CD4-positive, alpha-beta T cell treated with Interleukin-15 for 4 hours (primary cell): ENCODE data around the gene OTP.

Source experiments
- DNase-seq: peaks from one replicate; pipeline ENCODE4 v3.0.0-alpha.2; 2020; ENCODE audit warnings: low spot score

OTP gene

DNA sequence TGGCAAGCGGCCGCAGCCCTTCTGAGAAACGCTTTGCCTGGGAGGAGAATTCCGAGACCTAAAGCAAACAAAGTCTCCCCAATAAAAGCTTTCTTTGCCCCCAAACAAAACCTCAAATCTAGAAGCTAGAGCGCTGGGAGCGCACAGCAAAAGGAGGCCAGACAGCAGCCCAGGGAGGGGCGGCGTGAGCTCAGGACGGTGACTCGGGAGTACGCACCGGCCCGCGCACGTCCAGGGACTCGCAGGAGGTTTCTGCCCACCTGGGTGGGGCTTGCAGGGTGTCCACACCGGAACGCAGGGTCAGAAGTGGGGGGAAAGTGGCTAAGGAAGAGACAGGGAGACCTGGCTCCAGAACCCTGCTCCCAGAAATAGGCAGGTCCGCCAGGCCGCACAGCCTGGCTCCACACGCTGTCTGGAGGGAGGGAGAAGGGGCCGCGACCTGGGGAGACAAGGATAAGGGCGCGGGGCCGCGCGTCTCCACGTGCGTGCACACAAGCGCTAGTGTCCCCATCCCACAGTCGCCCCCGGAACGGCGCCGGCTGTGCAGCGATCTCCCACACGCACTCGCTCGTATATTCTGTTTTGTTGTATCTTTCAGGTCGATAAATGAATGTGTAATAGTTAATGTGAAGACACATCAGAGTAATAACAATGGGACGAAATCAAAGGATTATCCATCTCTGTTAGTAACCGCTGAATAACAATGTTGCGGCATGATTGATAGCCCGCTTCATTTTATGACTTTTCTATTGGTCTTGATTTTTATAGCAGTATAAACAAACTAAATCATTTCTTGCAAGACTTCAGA lies 2.3 kb upstream of the OTP start:
- no peak for DNase-seq

- no peak for DNase-seq
Observed at GRCh38 chr5:77638763-77639671, 504 bp upstream of the OTP start.

GRCh38 chr5:77637170-77637997 lies 1.1 kb downstream of the OTP start:
- DNase-seq = no peak

- no peak for DNase-seq
Observed at GRCh38 chr5:77636641-77637169, 1.8 kb downstream of the OTP start.

- no peak for DNase-seq
Observed at GRCh38 chr5:77635917-77636640, 2.4 kb downstream of the OTP start.

- no peak for DNase-seq
Observed at GRCh38 chr5:77635067-77635916, 3.2 kb downstream of the OTP start.

- no peak for DNase-seq
Observed at GRCh38 chr5:77633709-77634108, 4.8 kb downstream of the OTP start.

DNA sequence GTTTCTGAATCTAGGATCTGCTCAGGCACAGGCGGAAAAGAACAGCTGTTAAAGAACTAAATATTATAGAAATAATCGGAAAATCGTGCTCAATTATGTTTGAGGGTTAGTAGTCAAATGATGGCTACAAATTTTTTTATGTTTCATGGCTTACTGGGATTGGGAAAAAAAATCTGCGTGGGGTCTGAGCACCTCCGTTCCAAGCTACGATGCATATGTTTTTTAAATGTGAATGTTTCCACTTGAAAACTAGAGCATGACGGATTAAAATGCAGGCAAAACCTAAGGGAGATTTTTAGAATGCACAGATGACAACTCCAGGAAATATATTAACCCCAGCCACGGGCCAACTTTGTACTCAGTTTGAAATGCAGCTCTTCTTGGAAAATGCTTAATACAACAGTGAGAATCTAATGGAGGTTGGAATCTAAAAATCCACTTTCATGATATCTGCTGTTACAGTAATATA lies 5.3 kb downstream of the OTP start:
- no peak for DNase-seq

DNA sequence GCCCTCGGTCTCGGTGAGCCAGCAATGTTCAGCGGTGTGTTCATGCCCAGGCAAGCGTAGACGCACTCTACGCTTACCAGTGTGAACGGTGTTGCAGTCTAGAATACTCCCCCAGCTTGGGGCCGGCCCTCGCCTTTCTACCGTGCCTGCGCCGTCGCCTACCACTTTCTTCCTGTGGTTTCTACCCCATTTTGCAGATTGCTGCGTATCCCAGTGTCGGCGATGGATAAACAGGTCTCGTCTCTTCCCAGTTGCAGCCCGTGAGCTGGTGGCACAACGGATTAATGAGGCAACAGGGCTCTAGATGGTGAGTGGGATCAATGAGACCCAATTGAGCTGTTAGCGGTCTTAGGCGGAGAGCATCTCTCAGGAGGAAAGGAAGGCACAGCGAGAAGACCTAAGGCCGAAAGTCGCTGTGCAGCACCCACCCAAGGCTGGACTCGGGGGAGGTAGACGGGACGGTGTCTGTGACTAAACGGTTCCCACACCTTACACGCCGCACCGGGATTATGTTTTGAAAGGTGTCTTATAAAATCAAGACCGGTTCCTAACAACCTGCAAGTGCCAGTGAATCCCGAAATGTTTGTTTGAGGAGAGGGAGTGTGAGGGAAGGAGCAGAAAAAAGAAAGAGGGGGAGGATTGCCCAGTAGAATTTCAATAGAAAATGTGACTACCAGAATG lies 5.8 kb downstream of the OTP start:
- no peak for DNase-seq

DNA sequence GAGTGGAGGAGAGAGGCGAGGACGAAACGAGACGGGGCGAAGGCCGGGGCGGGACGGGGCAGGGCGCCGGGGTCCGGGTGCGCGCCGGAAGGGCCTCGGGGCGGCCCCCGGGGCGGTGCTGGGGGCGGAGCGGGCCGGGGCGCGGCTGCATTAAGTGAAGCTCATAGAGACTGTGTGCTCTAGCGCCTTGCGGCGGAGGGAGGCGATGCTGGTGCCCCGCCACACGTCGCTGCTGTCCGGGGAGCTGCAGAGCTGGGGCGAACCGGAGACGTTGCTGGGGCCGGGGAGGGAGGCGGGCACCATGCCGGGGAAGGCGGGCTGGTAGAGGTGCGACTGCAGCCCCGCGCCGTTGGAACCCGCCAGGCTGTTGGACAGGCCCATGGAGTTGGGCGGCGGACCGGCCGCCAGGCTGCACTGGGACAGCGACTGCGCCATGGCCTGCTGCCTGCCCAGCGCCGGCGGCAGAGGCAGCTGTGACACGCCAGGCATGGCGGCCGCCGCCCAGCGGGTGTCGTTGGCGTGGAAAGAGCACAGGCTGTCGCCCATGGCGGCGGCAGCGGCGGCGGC lies 8.3 kb downstream of the OTP start:
- peak; percentile 10 for DNase-seq

DNA sequence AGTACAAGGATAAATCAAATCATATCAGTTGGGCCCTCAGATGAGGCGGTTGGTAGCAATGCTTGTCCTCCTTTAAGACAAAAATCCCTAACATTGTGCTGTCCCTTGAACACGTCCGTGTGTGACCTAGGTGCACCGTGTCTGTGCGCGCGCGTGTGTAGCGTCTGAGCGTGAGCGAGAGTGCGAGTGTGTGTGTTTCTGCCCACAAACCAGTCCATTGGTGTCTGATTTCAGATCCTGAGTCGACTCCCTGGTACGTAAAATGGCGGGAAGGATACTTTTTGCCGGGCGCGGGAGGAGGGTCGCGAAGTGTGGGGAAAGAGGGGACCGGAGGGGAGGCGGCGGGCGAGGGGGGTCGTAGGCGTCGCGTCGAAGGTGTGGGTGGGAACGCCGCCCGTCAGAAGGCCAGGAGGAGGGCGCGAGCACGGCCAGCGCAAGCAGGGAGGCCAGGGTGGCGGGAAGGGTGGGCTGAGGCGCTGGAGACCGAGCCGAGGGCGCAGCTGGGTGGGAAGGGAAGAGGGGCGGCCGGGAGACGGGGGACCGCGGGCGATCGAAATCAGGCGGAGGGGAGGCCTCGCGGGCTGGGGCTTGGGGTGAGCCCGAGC lies 8.9 kb downstream of the OTP start:
- DNase-seq = no peak

DNA sequence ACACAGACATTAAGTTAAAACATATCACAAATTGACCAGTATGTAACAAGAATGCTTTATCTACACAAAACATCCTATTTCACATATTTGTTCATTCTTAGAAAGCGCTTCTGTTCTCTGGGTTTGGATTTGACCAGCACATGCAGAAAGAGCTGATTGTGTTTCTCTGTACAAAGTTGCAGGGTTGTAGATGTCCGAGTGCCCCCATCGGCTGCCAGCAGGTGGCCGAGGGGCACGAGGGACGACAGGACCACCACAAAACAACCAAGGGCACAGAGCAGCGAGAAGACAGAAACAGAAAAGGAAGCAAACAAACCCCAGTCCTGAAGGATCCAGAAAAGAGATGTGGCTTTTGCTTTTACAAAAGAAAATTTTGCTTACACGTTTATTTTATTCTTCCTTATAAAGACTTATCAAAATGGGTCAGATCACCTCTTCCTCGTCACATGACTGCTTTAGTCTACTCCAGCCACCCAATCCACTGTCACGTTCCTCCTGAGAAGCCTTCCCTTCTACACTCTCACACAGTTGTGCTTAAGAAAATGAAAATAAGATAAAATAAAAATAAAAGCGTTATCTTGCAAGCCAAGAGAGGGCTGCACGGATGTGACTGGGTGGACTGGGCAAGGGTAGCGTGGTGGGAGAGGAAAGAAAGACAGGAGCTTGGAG lies 9.5 kb downstream of the OTP start:
- no peak for DNase-seq

DNA sequence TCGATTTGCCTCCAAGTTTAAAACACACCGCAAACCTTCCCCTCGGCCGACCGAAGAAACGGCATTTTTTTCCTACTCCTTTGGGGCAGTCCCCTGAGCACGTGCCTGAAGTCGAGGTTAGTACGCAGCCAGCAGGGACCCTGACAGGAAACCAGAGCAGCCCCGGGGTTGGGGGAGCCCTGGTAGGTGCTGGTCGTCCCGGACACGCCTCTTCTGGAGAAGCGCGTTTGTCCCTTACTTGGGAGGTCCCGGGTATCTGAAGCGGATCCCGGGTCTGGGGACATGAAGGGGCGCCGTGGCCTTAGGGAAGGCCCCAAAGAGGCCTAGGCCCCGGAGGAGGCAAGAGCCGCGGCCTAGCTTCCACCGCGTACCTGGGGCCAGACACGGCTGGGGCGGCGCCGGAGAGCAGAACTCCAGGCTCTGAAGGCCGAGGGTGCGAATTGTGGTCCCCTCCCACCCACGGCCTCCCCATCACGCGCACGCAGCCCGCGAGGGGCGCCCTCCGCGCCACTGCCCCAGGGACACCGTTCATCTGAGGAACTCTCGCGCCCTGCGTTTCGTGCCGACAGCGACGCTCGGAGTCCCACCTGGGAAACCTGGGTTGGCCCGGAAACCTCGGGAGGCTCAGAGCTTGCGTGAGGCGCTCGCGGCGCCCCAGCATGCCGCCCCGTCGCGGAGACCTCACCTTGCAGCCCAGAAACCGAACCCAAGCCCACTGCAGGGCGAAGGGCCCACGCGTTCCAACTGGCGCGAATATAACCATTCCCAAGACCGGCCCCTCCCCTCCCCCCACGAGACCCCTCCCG lies 10.4 kb downstream of the OTP start:
- no peak for DNase-seq

DNA sequence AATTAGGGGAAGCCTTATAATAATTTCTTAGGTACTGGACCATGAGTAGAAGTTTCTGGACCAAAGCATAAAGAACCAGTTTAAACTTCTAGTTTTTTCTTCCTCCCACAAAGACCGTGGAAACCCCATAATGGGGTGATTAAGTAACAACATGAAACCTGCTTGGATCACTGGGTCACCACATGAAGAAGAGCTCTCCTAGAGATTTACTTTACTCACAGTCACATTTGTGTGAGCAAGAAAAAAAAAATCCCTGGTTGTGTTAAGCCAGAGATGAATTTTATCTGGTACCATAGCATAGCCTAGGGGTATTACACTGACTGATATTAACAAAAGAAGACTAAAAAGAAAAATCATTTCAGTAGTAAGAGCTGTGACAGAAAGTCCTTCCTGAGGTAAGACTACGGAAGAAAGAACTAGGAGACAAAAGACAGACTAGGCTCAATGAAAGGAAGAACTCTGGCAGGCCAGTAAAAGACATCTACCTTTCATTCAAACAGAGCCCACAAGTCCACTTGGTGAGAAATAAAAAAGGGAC lies 15.2 kb downstream of the OTP start:
- no peak for DNase-seq

GRCh38 chr5:77621440-77621839 lies 17.1 kb downstream of the OTP start:
- no peak for DNase-seq

DNA sequence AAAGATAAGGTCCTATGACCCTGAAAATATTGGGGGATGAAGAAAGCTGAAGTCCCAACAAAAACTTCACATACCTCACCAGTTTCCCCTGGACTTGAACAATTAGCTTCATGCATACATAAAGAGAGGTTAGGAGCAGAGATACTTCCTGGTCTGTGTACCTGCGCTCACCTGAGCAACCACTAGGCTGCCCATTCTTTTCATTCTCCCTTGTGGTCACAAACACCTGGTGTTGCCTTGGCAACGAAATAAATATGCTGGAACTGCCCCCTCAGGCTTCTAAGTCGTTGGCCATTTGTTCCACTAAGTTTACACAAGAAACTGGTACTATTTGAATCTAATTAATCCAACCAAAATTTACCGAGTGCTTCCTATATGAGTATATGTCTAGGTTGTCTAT lies 18.1 kb downstream of the OTP start:
- no peak for DNase-seq

DNA sequence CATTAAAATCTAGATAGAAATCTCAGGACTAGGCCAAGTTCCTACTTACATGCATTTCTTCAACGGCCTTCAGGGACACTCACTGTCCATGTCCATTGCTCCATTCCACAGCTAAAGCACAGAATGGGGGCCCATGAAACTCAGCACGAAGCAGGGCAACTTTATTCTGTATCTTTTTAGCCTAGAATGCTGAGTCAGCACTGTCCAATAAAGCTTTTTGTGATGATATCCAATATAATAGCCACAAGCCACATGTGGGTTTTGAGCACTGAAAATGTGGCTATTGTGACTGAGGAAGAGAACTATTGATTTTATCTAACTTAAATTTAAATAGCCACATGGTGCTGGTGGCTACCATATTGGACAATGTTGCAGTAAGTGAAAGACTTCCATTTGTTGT lies 21.6 kb downstream of the OTP start:
- DNase-seq = no peak
